Stomach (tissue), 4 donors: ENCODE data around the gene TNS3.

Experiments
- CTCF ChIP-seq, 7 experiments: fragments of 450-650 bp in 4 of 7; fragments of 200-600 bp in 3 of 7; sonication (generic) in 3 of 7; IDR thresholded peaks; one replicate each; pipeline ENCODE4 v1.5.1; 2016 to 2019; ENCODE audit warnings: antibody characterized with exemption in 7 of 7, control low read depth in 2 of 7, mild to moderate bottlenecking in 1 of 7
- POLR2A ChIP-seq, 4 donors: fragments of 450-650 bp; IDR thresholded peaks; one replicate each; pipeline ENCODE4 v1.6.1; 2016; ENCODE audit warnings: antibody characterized with exemption in 4 of 4, control low read depth in 2 of 4, mild to moderate bottlenecking in 1 of 4, moderate library complexity in 1 of 4

GRCh38 chr7:47278043-47278442 lies 303.9 kb downstream of the TNS3 start:
- TF ChIP-seq POLR2A (IDR thresholded peaks at IDR 0.05): no peak
- TF ChIP-seq CTCF (IDR thresholded peaks at IDR 0.05): no peak
